NB4 (cell line): ENCODE data around the gene RNASE13.
A peak's percentile ranks its signal among the peaks of the same experiment; 100 is the strongest.

Experiments used
- DNase-seq: peaks from one replicate; pipeline ENCODE4 v3.0.0; 2010; ENCODE audit warnings: low read depth
- H3K4me3 ChIP-seq: one replicate; pipeline ENCODE4 v1.5.1; 2011; ENCODE audit warnings: mild to moderate bottlenecking, low read depth, low read length, moderate library complexity
- MYC ChIP-seq: IDR thresholded peaks from 2 replicates; pipeline ENCODE4 v1.6.1; 2011; ENCODE audit warnings: low read depth, low read length
- POLR2A ChIP-seq: IDR thresholded peaks from 2 replicates; pipeline ENCODE4 v1.6.1; 2011; ENCODE audit warnings: mild to moderate bottlenecking; ENCODE audit not compliant: insufficient read length; ENCODE audit errors: extremely low read depth
- TF ChIP-seq, protein P1 (sequence below): IDR thresholded peaks from 2 replicates; pipeline ENCODE4 v1.6.1; 2011; ENCODE audit warnings: low read depth, low read length
- TF ChIP-seq, protein P2 (sequence below): IDR thresholded peaks from one replicate; pipeline ENCODE4 v1.5.1; 2012; ENCODE audit warnings: low read depth, low read length

Gene RNASE13

DNA sequence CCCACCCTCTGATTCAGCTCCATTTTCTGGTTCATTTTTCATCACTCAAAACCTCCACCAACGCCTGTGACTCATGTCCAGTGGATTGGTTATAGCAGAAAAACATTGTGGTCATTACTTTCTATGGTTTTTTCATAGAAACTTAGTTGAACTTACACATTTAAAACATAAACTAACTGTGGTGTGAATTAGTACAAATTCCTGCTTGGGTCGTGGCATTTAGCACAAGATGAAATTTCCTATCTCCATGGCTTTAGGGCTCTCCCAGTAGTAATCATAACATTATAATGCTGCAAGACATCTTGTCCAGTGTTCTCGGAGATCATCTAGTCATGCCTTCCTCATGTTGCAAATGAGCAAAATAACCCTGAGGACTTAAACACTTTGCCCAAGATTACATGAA, 14.7 kb upstream of the RNASE13 start:
- TF ChIP-seq POLR2A, result no peak
- TF ChIP-seq, protein P1, sequence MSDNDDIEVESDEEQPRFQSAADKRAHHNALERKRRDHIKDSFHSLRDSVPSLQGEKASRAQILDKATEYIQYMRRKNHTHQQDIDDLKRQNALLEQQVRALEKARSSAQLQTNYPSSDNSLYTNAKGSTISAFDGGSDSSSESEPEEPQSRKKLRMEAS, result no peak
- no peak overlapping the region for H3K4me3 ChIP-seq
- no peak for DNase-seq

DNA sequence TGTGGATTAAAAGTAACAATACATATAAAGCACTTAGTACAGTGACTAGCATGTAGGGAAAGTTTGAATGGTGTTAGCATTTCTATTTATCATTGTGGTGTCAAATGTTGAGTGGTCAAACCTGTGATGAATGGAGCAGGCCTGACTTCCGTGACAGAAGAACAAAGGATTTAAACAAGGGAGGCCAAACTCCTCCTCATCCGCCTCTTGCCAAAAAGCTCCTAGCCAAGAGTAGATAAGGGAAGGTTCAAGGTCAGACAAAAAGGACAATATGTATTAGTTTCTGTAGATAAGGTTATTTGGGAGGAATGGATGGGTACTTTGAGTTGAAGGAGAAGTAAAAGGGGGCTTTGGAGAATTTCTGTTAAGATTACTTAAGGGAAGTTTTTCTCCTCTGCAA, 14.0 kb upstream of the RNASE13 start:
- no peak for DNase-seq
- no peak overlapping the region for H3K4me3 ChIP-seq
- TF ChIP-seq MYC, result no peak
- TF ChIP-seq, protein P1, result no peak
- TF ChIP-seq POLR2A, result no peak
- TF ChIP-seq, protein P2, sequence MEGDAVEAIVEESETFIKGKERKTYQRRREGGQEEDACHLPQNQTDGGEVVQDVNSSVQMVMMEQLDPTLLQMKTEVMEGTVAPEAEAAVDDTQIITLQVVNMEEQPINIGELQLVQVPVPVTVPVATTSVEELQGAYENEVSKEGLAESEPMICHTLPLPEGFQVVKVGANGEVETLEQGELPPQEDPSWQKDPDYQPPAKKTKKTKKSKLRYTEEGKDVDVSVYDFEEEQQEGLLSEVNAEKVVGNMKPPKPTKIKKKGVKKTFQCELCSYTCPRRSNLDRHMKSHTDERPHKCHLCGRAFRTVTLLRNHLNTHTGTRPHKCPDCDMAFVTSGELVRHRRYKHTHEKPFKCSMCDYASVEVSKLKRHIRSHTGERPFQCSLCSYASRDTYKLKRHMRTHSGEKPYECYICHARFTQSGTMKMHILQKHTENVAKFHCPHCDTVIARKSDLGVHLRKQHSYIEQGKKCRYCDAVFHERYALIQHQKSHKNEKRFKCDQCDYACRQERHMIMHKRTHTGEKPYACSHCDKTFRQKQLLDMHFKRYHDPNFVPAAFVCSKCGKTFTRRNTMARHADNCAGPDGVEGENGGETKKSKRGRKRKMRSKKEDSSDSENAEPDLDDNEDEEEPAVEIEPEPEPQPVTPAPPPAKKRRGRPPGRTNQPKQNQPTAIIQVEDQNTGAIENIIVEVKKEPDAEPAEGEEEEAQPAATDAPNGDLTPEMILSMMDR, result no peak

DNA sequence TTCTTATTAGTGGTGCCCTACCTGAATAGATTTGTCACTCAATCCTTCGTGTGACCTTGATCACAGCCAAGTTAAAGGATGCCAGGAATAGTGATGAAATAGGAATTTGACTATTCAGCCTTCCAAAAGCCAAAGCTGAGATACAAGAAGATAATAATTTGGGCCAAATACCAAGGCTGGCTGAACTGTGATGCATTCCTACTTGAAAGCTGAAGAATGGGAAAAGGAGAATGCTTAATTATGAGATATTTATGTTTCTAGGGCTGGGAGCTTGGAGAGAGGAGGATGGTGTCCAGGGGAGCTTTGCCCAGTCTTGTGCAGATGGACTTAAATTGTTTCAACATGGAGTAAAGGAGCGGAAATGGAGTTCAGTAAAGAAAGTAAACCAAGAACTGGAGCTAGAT, 12.8 kb upstream of the RNASE13 start:
- TF ChIP-seq MYC (no peak), POLR2A (no peak)
- TF ChIP-seq, protein P2, result no peak
- TF ChIP-seq, protein P1, result no peak
- H3K4me3 ChIP-seq, result no peak overlapping the region
- no peak for DNase-seq

DNA sequence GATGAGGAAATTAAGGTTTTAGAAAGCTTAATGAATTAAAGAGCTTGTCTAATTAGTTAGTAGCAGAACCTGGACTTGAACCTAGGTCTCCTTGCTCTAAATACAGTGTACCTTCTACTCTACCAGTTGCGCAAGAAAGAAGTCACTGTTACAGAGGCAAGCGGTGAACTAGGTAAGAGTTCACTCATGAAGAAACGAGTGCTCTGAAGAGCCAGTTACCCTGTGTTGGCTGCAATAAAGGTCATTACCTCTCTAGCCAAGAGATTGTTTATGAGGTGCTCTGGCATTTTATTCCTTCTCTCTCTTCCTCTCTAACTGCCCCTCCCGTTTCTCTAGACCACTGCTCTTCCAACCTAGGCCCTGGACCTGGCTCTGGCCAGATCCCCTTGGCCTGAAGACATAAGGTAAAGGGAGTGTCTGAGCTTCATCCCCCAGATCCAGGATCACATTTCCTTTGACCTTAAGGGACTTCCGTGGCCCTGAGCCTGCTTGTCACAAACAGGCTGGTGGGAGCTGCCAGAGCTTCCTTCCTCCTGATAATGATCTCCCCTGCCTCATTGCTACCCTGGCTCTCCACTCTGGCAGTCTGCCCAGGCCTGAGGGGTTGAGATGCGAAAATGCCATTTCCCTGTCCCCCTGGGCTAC, 9.5 kb upstream of the RNASE13 start:
- no peak overlapping the region for H3K4me3 ChIP-seq
- peak; percentile 80 for DNase-seq
- TF ChIP-seq POLR2A, result no peak
- TF ChIP-seq, protein P2, result no peak
- TF ChIP-seq, protein P1, result peak; percentile 20; the same call in 1 of the 2 replicates
- peak; percentile 7; the same call in 1 of the 2 replicates for TF ChIP-seq MYC

DNA sequence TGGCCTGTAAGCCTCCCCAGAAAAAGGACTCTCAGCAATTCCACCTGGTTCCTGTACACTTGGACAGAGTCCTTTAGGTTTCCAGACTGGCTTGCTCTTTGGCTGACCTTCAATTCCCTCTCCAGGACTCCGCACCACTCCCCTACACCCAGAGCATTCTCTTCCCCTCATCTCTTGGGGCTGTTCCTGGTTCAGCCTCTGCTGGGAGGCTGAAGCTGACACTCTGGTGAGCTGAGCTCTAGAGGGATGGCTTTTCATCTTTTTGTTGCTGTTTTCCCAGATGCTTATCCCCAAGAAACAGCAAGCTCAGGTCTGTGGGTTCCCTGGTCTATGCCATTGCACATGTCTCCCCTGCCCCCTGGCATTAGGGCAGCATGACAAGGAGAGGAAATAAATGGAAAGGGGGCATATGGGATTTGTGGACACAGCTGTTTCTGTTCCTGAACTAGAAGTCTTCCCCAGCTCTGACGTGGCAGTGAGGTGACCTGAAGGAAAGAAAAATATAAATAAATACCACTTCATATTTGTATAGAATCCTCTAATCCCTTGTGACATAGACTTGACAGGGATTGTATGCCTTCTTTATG, 8.9 kb upstream of the RNASE13 start:
- DNase-seq, result no peak
- H3K4me3 ChIP-seq, result no peak overlapping the region
- no peak for TF ChIP-seq POLR2A

DNA sequence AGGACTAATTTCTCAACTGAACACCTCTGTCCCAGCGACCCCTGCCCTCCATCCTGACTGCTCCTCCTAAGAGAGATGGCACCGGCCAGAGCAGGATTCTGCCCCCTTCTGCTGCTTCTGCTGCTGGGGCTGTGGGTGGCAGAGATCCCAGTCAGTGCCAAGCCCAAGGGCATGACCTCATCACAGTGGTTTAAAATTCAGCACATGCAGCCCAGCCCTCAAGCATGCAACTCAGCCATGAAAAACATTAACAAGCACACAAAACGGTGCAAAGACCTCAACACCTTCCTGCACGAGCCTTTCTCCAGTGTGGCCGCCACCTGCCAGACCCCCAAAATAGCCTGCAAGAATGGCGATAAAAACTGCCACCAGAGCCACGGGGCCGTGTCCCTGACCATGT, 8.3 kb upstream of the RNASE13 start:
- H3K4me3 ChIP-seq, result no peak overlapping the region
- no peak for DNase-seq
- TF ChIP-seq POLR2A (no peak), MYC (no peak)
- TF ChIP-seq, protein P2, result no peak
- TF ChIP-seq, protein P1, result no peak
